Activated CD8-positive, alpha-beta T cell treated with anti-CD3 and anti-CD28 coated beads, Interleukin-2, amount 10 ng/mL, durations not matched to agents 7 days and 5 days (primary cell): ENCODE results near the gene LTB. TPM values are rescaled to one million over a fixed set of nuclear protein-coding genes. Genes with fewer than 3 reads are reported as not detected.

Experiments
- ATAC-seq: fragments of 150-1000 bp; cut with Tn5 transposase; one replicate; pipeline ENCODE4 v1.10.0; 2021; ENCODE audit warnings: moderate library complexity
- CTCF ChIA-PET: fragments of 350-600 bp; sonication (Branson Sonifier 250); formaldehyde crosslinking; loops from one replicate; lab custom pipeline; 2021; ENCODE audit warnings: antibody characterized with exemption; lab: Charles Lee
- POLR2A ChIA-PET: fragments of 350-600 bp; sonication (Branson Sonifier 250); formaldehyde crosslinking; loops from one replicate; lab custom pipeline; 2021; ENCODE audit warnings: antibody characterized with exemption; lab: Charles Lee
- DNase-seq: peaks from one replicate; pipeline ENCODE4 v3.0.0-alpha.2; 2020
- H3K27ac Mint-ChIP-seq: one replicate; pipeline ENCODE4 v1.8.0; 2021; ENCODE audit warnings: mild to moderate bottlenecking, mixed read lengths
- H3K27me3 Mint-ChIP-seq: one replicate; pipeline ENCODE4 v1.8.0; 2021; ENCODE audit warnings: low read depth, mixed read lengths
- H3K36me3 Mint-ChIP-seq: one replicate; pipeline ENCODE4 v1.8.0; 2021; ENCODE audit warnings: low read depth, mixed read lengths
- H3K4me1 Mint-ChIP-seq: one replicate; pipeline ENCODE4 v1.8.0; 2021; ENCODE audit warnings: low read depth, mixed read lengths
- H3K4me3 Mint-ChIP-seq: one replicate; pipeline ENCODE4 v1.8.0; 2021; ENCODE audit warnings: mild to moderate bottlenecking, mixed read lengths
- H3K9me3 Mint-ChIP-seq: one replicate; pipeline ENCODE4 v1.8.0; 2022; ENCODE audit warnings: mixed read lengths; ENCODE audit not compliant: insufficient read depth
- total RNA-seq, 2 experiments: library from RNA; stranded (reverse); gene quantifications; one replicate each; pipeline ENCODE4 v1.2.3, GENCODE V29; 2021

Gene LTB
- total RNA-seq, 2 experiments from 2014 or later = 613 to 618 TPM

- CTCF ChIA-PET = interaction anchor here (0.9 to 2.3 kb wide), 9 partner anchors 12 to 75 kb away, joined by 3 to 12 read pairs (median 4); partner anchors contain the start of genes ATP6V1G2 and NFKBIL1
- Mint-ChIP-seq H3K9me3 (no peaks in the 10 kb centered on the region), H3K36me3 (peaks cover 67% of the 10 kb centered on the region), H3K27me3 (no peaks in the 10 kb centered on the region), H3K27ac (peak overlapping the region; percentile 95), H3K4me1 (peaks cover 38% of the 10 kb centered on the region), H3K4me3 (peak overlapping the region; percentile 93)
- no peak for ATAC-seq
- POLR2A ChIA-PET = interaction anchor here (1.0 to 3.6 kb wide), 6 partner anchors 17 to 209 kb away, joined by 3 to 29 read pairs (median 8); partner anchors contain the start of genes BAG6, CSNK2B, DDX39B and GPANK1
- no peak for DNase-seq
These were observed 39.2 kb upstream of the LTB start for GRCh38 chr6:31621320-31621939.

- CTCF ChIA-PET = interaction anchor here (0.6 to 12.5 kb wide), 7 partner anchors 13 to 118 kb away, joined by 3 to 130 read pairs (median 3); partner anchors contain the start of genes ATP6V1G2, NCR3 and NFKBIL1
These were observed 38.5 kb upstream of the LTB start, which contains the start of gene PRRC2A for GRCh38 chr6:31620586-31621319. TSS of gene PRRC2A (plus strand) at chr6:31620715. CDS start at chr6:31622790, 2,075 bp downstream.

DNA sequence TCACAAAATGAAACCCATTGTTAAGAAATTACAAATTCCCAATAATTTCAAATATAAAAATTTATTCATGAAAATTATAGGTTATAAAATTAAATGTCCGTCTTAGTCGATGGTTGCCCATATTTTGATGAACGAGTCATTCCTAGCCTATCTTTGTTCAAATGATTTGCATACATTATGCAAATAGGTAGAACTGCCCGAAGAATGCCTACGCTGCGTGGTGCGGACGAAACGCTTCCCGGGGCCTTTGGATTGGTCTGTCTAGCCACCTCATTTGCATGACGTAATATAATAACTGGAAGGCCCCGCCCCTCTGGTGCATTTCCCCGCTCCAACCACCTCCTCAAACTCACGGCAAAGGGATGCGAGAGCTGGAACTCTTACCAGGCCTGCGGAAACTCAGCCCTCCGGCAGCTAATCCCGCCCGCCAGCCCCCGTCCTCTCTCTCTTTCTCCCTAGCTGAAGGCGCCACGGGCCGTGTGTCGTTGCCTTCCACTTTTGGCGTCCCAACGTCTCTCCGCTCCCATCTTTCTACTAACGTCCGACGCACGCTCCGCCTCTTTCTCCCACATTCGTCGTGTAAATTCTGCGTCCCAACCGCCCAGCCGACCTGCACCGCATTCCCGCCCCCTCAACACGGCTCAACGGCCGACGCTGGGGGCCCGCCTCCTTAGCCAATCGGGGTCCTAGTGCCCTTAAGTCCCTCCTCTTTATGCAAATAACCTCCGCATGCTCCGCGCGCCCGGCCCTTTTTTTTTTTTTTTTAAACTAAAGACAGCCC lies 37.8 kb upstream of the LTB start:
- ChIA-PET POLR2A (interaction anchor here (0.6 to 3.6 kb wide), 10 partner anchors 18 to 213 kb away, joined by 3 to 29 read pairs (median 4); partner anchors contain the start of genes BAG6, CSNK2B, GPANK1 and LTB), CTCF (interaction anchor here (0.6 to 12.5 kb wide), 2 partner anchors 24 to 119 kb away, joined by 3 to 130 read pairs; partner anchors contain the start of gene NCR3)
- H3K36me3 Mint-ChIP-seq = peaks cover 59% of the 10 kb centered on the region
- ATAC-seq (peak; percentile 89), DNase-seq (peak; percentile 99)
- peak overlapping the region; percentile 95 for H3K27ac Mint-ChIP-seq
- no peaks in the 10 kb centered on the region for H3K27me3 Mint-ChIP-seq
- H3K9me3 Mint-ChIP-seq = no peaks in the 10 kb centered on the region
- H3K4me1 Mint-ChIP-seq = peaks cover 53% of the 10 kb centered on the region
- H3K4me3 Mint-ChIP-seq = peak overlapping the region; percentile 93

More at GRCh38 chr6:31620586-31621319, 38.5 kb upstream of the LTB start, which contains the start of gene PRRC2A:
- Mint-ChIP-seq H3K4me3 (peak within 1 kb of the TSS; percentile 93), H3K4me1 (peaks cover 45% of the 10 kb centered on the region), H3K36me3 (peaks cover 67% of the 10 kb centered on the region), H3K9me3 (no peaks in the 10 kb centered on the region), H3K27me3 (no peaks in the 10 kb centered on the region), H3K27ac (peak within 1 kb of the TSS; percentile 95)
- ATAC-seq (no peak), DNase-seq (peak; percentile 83)
- POLR2A ChIA-PET = interaction anchor here (0.6 to 3.6 kb wide), 10 partner anchors 31 to 212 kb away, joined by 3 to 29 read pairs (median 4); partner anchors contain the start of genes BAG6, CSNK2B, GPANK1 and LTB

DNA sequence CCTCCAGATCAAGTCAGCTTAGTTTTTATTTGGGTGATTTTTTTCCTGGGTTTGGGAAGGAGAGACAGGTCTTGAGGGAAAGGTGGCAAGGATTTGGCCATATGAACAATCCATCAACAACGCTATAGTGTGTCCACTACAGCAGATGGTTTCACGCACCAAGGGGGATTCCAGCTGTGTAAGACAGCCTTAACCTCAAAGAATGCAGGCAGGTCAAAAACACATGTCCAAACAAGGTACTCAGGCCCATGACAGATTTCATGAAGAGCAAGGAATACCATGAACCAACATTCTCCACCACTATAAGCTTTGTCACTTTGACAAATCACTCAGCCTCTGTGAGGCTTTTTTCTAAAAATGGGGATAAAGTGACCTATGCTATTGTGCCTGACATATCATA lies 34.8 kb upstream of the LTB start:
- peaks cover 50% of the 10 kb centered on the region for H3K4me1 Mint-ChIP-seq
- H3K4me3 Mint-ChIP-seq = peak overlapping the region; percentile 94
- ChIA-PET CTCF (interaction anchor here (0.7 to 12.5 kb wide), 9 partner anchors 21 to 158 kb away, joined by 3 to 130 read pairs (median 4); partner anchors contain the start of genes ATP6V1G2, DDX39B and NCR3), POLR2A (interaction anchor here (0.6 to 2.8 kb wide), 4 partner anchors 34 to 120 kb away, joined by 3 to 17 read pairs (median 8); partner anchors contain the start of genes CSNK2B, DDX39B and GPANK1)
- no peaks in the 10 kb centered on the region for H3K9me3 Mint-ChIP-seq
- peaks cover 35% of the 10 kb centered on the region for H3K36me3 Mint-ChIP-seq
- ATAC-seq = no peak
- H3K27ac Mint-ChIP-seq = peak overlapping the region; percentile 96
- no peaks in the 10 kb centered on the region for H3K27me3 Mint-ChIP-seq
- DNase-seq = no peak

GRCh38 chr6:31615748-31616147 lies 33.5 kb upstream of the LTB start:
- ChIA-PET POLR2A (interaction anchor here (0.6 to 2.8 kb wide), 6 partner anchors 17 to 74 kb away, joined by 3 to 17 read pairs (median 3); partner anchors contain the start of genes ATP6V1G2, CSNK2B, DDX39B and GPANK1), CTCF (interaction anchor here (1.0 to 12.5 kb wide), 8 partner anchors 20 to 123 kb away, joined by 4 to 130 read pairs (median 8); partner anchors contain the start of genes ATP6V1G2, DDX39B and NCR3)
- peaks cover 25% of the 10 kb centered on the region for H3K36me3 Mint-ChIP-seq
- peak overlapping the region; percentile 96 for H3K27ac Mint-ChIP-seq
- H3K4me1 Mint-ChIP-seq = peaks cover 45% of the 10 kb centered on the region
- no peaks in the 10 kb centered on the region for H3K9me3 Mint-ChIP-seq
- ATAC-seq (no peak), DNase-seq (peak; percentile 59)
- H3K4me3 Mint-ChIP-seq = peak overlapping the region; percentile 94
- no peaks in the 10 kb centered on the region for H3K27me3 Mint-ChIP-seq

DNA sequence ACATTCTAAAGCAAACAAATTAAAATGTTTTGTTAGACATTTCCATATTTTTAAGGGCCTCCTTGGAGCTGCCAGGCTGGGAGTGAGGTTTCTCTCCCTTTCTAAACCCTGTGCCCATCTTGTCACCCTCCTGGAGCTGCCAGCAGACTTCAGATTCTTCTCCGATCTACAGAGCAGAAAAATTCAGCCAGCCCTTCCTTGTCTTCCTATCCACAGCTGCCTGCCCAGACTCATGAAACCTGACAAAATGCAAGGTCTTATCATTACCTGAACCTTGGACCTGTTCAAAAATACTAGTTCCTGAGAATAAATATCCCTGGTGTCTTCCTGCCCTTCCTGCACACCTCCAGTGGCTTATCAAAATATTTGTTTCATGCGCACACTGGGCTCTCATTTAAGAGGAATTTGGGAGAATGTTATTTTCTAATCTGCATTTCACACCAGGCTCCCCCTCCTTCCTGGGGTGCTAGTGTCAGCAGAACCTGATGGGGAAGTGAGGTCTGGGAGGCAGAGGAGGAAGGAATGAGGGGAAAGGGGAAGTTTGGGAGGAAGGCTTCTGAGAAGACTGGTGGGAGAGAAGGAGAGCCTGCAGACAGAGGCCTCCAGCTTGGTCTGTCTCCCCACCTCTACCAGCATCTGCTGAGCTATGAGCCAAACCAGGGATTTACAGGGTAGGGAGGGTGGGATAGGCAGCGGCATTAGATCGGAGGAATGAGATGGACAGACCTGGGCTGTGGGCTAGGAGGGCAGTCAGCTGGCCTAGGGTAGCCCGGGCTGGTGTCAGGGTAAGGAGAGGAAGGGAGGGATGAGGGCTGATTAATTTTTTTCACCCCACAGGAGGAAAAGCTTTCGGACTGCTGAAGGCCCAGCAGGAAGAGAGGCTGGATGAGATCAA lies 32.7 kb upstream of the LTB start, which contains the start of gene AIF1:
Gene AIF1 (plus strand): TSS at position 551 of the 895 bp plus-strand sequence. CDS start 96 bp downstream, at position 647.
- ATAC-seq = no peak
- Mint-ChIP-seq H3K27me3 (no peaks in the 10 kb centered on the region), H3K9me3 (no peaks in the 10 kb centered on the region), H3K4me1 (peaks cover 45% of the 10 kb centered on the region), H3K27ac (peak within 1 kb of the TSS; percentile 96), H3K4me3 (peak within 1 kb of the TSS; percentile 94), H3K36me3 (peaks cover 25% of the 10 kb centered on the region)
- POLR2A ChIA-PET = interaction anchor here (0.6 to 2.8 kb wide), 7 partner anchors 16 to 74 kb away, joined by 3 to 17 read pairs (median 3); partner anchors contain the start of genes ATP6V1G2, CSNK2B, DDX39B and GPANK1
- CTCF ChIA-PET = interaction anchor here (1.0 to 12.5 kb wide), 7 partner anchors 19 to 122 kb away, joined by 4 to 130 read pairs (median 10); partner anchors contain the start of genes DDX39B and NCR3
- DNase-seq = no peak

DNA sequence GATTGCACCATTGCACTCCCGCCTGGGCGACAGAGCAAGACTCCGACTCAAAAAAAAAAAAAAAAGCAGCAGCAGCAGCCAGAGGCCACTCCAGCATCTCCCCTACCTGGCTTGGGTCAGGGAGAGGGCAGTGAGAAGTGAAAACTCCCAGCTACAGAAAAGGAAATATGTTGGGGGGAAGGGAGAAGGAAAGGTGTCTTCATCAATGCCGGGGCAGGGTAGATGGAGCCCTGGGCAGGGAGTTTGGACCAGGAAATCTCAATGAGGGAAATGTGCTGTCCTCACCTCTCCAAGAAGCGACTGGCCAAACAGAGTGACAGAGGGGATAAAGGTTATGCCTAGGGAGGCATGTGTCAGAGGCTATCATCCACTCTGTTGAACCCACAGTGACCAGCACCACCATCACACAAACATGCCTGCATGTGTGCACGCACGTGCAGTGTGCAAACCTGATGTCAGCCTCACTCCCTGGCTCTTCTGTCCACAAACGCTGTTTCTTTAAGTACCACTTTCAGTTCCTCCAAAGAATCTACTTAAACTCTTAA lies 31.9 kb upstream of the LTB start:
- H3K4me1 Mint-ChIP-seq = peaks cover 42% of the 10 kb centered on the region
- no peaks in the 10 kb centered on the region for H3K27me3 Mint-ChIP-seq
- H3K36me3 Mint-ChIP-seq = peaks cover 21% of the 10 kb centered on the region
- no peak for DNase-seq
- CTCF ChIA-PET = interaction anchor here (1.0 to 12.5 kb wide), 3 partner anchors 18 to 63 kb away, joined by 3 to 130 read pairs (median 5); partner anchors contain the start of gene NCR3
- H3K27ac Mint-ChIP-seq = peak overlapping the region; percentile 34
- POLR2A ChIA-PET = interaction anchor here (0.6 to 0.7 kb wide), 2 partner anchors 40 to 73 kb away, joined by 3 to 5 read pairs; no protein-coding TSS in a partner anchor
- ATAC-seq = no peak
- H3K9me3 Mint-ChIP-seq = no peaks in the 10 kb centered on the region
- H3K4me3 Mint-ChIP-seq = peak overlapping the region; percentile 29

DNA sequence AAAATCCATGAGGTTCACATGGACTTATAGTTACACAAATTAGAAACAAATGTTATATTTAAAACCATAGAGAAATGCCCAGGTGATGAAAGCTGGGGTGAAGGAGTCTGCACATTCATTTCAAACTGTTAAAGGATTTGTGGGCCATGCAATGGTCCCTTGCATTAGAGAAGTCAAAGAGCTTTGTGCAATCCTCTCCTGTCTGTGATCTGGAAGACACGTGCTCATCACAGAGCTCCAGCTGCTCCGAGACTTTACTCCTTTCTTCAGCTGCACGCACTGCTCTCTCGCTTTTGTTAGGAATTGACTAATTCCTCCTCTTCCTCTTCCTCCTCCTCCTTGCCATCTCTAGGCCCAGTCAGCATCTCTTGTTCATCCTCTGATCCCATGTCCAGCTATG lies 28.7 kb upstream of the LTB start:
- Mint-ChIP-seq H3K27me3 (no peaks in the 10 kb centered on the region), H3K27ac (no peak overlapping the region), H3K4me1 (peaks cover 27% of the 10 kb centered on the region), H3K36me3 (peaks cover 2% of the 10 kb centered on the region), H3K9me3 (no peaks in the 10 kb centered on the region), H3K4me3 (no peak overlapping the region)
- ATAC-seq (no peak), DNase-seq (no peak)
- POLR2A ChIA-PET = interaction anchor here (0.6 to 0.7 kb wide), 3 partner anchors 54 to 320 kb away, joined by 3 to 4 read pairs (median 3); partner anchors contain the start of gene GPANK1
- CTCF ChIA-PET = interaction anchor here (0.6 to 12.5 kb wide), 3 partner anchors 15 to 60 kb away, joined by 3 to 130 read pairs (median 17); partner anchors contain the start of gene NCR3
